Fibroblast of villous mesenchyme (primary cell): Measurements from ENCODE around the gene ZNF26. TPM values are rescaled to one million over a fixed set of nuclear protein-coding genes. Genes with fewer than 3 reads are reported as not detected.

Source experiments
- DNase-seq: peaks from one replicate; pipeline ENCODE4 v3.0.0-alpha.2; 2010; ENCODE audit warnings: low read depth
- H3K4me3 ChIP-seq: 2 replicates; pipeline ENCODE4 v1.5.1; 2011; ENCODE audit warnings: low read depth, mild to moderate bottlenecking, low read length
- CTCF ChIP-seq: IDR thresholded peaks from 2 replicates; pipeline ENCODE4 v1.5.1; 2012; ENCODE audit warnings: low read depth, mild to moderate bottlenecking, low read length; ENCODE audit not compliant: insufficient read depth
- total RNA-seq: library from RNA; depleted of rRNA; stranded (reverse); fragments of >200 nt; gene quantifications from 2 replicates; pipeline ENCODE4 v1.2.3, GENCODE V29; 2012

Gene ZNF26
- total RNA-seq, 1 donor, result 10.4 TPM

DNA sequence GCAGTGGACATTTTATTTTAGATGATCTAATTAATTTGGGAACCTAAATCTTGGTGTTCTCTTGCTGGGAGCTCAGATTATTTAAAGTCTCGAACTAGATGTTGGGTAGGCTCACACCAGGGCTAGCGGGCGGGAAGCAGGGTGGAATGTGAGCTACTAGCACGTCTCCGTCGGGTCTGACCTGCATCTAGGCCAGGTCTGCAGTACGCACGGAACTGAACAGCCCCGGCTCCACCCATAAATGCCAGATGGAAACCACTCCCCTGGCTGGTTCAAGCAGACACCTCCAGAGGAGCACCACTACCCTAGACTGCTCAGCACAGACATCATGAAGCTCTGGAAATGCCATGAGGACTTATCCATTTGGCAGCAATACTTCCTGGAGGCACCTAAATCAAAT lies 40.4 kb upstream of the ZNF26 start:
- DNase-seq, result no peak
- no peak for TF ChIP-seq CTCF
- no peak overlapping the region for H3K4me3 ChIP-seq

DNA sequence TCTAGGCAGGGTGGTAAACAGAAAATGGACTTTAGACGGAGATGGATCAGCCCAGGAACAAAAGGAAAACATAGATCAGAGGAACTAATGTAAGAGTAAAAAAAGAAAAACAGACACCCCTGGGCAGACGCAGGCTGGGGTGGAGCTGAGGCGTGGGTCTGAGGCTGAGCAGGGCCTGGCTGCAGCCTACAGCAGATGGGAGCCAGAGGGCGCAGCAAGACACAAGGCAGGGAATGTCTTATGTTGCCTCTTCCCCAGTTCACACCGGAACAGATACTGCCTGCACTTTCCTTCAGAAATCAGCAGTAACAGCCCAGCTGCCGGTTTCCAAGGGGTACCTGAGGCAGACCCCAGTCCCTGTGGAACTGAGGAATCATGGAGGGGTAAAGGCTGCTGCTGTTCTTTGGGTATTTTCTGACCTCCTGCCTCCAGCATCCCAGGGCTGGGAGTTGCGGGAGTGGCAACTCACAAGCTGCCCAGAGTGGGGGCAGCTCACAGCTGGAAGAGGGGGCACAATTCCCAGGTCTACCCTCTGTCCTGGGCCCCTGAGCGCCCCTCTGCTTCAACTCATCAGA lies 39.8 kb upstream of the ZNF26 start:
- no peak for DNase-seq
- no peak overlapping the region for H3K4me3 ChIP-seq
- no peak for TF ChIP-seq CTCF

DNA sequence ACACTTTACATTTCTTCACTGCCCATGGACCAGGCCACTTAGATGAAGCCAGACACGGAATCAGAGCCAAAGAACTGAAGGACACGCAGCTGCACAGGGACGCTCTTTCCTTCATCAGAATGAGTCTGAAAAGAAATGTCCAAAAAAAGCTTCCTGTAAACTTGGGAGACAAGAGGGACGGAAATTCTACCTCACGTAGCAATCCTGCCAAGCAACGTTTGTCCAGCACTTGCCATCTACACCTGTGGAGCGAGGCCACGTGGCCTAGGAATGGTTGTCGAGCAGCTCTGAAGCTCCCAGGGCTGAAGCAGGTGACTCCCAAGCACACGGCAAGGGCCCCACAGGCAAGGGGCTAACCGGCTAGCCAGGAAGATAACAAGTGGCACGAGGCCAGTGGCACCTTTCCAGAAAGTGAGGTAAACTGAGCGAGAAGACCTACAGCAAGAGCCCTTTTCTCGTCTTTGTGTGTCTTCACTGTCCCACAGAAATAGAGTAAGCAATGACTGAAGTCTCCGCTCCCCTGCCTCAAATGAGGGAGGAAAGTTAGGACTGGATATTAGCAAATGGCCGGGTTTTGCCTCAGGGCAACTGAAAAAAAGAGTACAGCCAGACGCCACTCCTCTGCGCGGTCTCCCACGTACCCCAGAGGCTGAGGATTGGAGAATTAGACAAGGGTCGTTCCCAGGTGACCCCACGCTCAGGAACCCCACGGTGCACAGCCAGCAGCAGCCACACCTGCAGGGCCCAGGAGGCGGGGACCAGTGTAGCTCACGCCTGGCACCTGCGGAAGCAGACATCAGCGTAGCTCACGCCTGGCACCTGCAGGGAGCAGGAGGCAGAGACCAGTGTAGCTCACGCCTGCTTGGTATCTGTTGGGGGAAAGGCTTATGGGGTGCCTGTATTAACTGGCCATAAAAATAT lies 37.8 kb upstream of the ZNF26 start:
- no peak for DNase-seq
- H3K4me3 ChIP-seq, result no peak overlapping the region
- TF ChIP-seq CTCF, result no peak

DNA sequence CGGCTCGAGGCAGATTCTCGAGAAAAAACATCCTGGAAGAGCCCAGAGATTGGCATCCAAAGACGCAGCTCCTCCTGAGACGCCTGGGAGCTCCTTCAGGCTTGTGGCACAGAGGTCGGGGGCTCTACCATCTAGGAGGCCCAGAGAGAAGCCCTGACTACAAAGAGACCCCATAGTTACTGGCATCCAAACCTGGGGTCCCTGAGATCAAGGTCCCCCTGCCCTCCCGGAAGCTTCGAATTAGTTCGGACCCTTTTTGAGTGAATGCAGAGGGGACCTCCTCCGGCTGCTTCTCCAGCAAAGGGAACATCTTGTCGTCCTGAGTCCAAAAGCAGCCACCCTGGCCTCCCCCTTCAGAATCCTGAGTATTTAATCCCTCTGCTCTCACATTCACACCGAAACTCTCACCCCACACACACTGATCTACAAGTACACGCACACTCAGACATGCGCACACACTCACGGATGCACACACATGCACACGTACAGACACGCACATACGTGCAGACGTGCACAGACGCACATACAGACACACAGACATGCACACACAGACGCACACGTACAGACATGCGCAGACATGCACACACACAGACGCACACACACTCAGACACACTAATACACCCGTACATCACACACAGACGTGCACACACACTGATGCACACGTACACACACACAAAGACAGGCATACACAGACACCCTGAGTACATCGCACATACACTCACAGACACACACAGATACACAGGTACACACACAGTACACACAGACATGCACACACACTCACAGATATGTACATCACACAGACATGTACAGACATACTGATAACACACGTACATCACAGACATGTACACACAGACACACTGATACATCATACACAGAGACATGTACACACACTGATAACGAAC lies 36.0 kb upstream of the ZNF26 start:
- no peak overlapping the region for H3K4me3 ChIP-seq
- no peak for DNase-seq
- TF ChIP-seq CTCF, result no peak

DNA sequence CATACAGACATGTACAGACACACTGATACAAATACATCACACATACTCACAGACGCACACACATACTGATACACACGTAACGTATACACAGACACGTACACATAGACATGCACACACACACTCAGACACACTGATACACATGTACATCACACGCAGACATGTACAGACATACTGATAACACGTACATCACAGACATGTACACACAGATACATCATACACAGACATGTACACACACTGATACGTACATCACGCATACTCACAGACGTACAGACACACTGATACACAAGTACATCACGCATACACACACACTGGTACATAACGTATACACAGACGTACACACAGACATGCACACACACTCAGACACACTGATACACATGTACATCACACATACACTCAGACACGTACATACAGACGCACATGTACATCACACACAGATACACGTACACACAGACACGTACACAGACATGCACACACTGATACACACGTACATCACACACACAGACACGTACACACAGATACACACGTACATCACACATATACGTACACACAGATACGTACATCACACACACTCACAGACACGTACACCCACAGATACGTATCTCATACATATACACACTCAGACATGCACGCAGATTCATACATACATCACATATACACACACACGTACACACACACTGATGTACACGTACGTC lies 35.2 kb upstream of the ZNF26 start:
- TF ChIP-seq CTCF, result no peak
- H3K4me3 ChIP-seq, result no peak overlapping the region
- no peak for DNase-seq

- H3K4me3 ChIP-seq, result no peak overlapping the region
- no peak for DNase-seq
- no peak for TF ChIP-seq CTCF
Observed at GRCh38 chr12:132951649-132952048, 34.5 kb upstream of the ZNF26 start.
